Endodermal cell (in vitro differentiated cells): Measurements from ENCODE around the gene RAPSN. TPM values are rescaled to one million over a fixed set of nuclear protein-coding genes. Genes with fewer than 3 reads are reported as not detected.

ENCODE experiments used
- DNase-seq: peaks from one replicate; pipeline ENCODE4 v3.0.0-alpha.2; 2017
- H3K27ac ChIP-seq: 2 replicates; pipeline ENCODE4 v1.5.1; 2013; ENCODE audit warnings: mild to moderate bottlenecking, low read depth, low read length, moderate library complexity
- H3K27me3 ChIP-seq: 2 replicates; pipeline ENCODE4 v1.6.1; 2013; ENCODE audit warnings: mild to moderate bottlenecking, low read length, moderate library complexity; ENCODE audit not compliant: insufficient read depth, control insufficient read depth, poor library complexity, severe bottlenecking
- H3K36me3 ChIP-seq: 2 replicates; pipeline ENCODE4 v1.7.0; 2013; ENCODE audit warnings: mild to moderate bottlenecking, low read length, moderate library complexity; ENCODE audit not compliant: control insufficient read depth, insufficient read depth
- H3K4me1 ChIP-seq: one replicate; pipeline ENCODE4 v1.7.0; 2013; ENCODE audit warnings: low read length; ENCODE audit not compliant: control insufficient read depth, insufficient read depth
- H3K4me3 ChIP-seq: 2 replicates; pipeline ENCODE4 v1.5.1; 2013; ENCODE audit warnings: mild to moderate bottlenecking, low read length, moderate library complexity
- H3K9ac ChIP-seq: 2 replicates; pipeline ENCODE4 v1.6.1; 2013; ENCODE audit warnings: mild to moderate bottlenecking, low read length, moderate library complexity; ENCODE audit not compliant: poor library complexity, severe bottlenecking; ENCODE audit errors: extremely low read depth
- H3K9me3 ChIP-seq: 2 replicates; pipeline ENCODE4 v1.6.1; 2013; ENCODE audit warnings: mild to moderate bottlenecking, low read length, moderate library complexity; ENCODE audit not compliant: control insufficient read depth
- H3K27ac Mint-ChIP-seq: 2 replicates; pipeline ENCODE4 v1.8.0; 2020; ENCODE audit warnings: mixed read lengths
- H3K27me3 Mint-ChIP-seq: 2 replicates; pipeline ENCODE4 v1.8.0; 2021; ENCODE audit warnings: mild to moderate bottlenecking, mixed read lengths; ENCODE audit not compliant: insufficient read depth
- H3K36me3 Mint-ChIP-seq: 2 replicates; pipeline ENCODE4 v1.8.0; 2020; ENCODE audit warnings: low read depth, mixed read lengths
- H3K4me1 Mint-ChIP-seq: 2 replicates; pipeline ENCODE4 v1.8.0; 2020; ENCODE audit warnings: mixed read lengths
- H3K4me3 Mint-ChIP-seq: 2 replicates; pipeline ENCODE4 v1.8.0; 2020; ENCODE audit warnings: mild to moderate bottlenecking, moderate library complexity, mixed read lengths
- H3K9me3 Mint-ChIP-seq: 2 replicates; pipeline ENCODE4 v1.8.0; 2020; ENCODE audit warnings: mild to moderate bottlenecking, mixed read lengths
- WGBS, 2 experiments: methylation state at CpG; one replicate each; pipeline versions ENCODE4 v1.1.5 to v1.1.7; 2013; ENCODE audit warnings: missing lambda C conversion rate in 2 of 2, mixed read lengths in 1 of 2; ENCODE audit not compliant: insufficient coverage in 1 of 2, insufficient read length in 1 of 2; 5-methylcytosine and 5-hydroxymethylcytosine counted together
- total RNA-seq, 2 donors: library from RNA; stranded (reverse); fragmentation: NEBNext Ultra II Directional in 1 of 2; extraction: Animal tissue kit (Norgen Biotek cat#: 25700) in 1 of 2; gene quantifications; 2 replicates in 1 of 2; 3 replicates in 1 of 2; pipeline ENCODE4 v1.2.1, GENCODE V29; 2021
- TF ChIP-seq, protein P1 (sequence below): fragments of 200-600 bp; sonication (generic); conservative IDR thresholded peaks from 2 replicates; pipeline ENCODE4 v1.5.0; 2021; ENCODE audit warnings: antibody characterized with exemption, mild to moderate bottlenecking

Gene RAPSN
- total RNA-seq, 2 donors from 2014 or later, result 0.40 to 0.64 TPM

DNA sequence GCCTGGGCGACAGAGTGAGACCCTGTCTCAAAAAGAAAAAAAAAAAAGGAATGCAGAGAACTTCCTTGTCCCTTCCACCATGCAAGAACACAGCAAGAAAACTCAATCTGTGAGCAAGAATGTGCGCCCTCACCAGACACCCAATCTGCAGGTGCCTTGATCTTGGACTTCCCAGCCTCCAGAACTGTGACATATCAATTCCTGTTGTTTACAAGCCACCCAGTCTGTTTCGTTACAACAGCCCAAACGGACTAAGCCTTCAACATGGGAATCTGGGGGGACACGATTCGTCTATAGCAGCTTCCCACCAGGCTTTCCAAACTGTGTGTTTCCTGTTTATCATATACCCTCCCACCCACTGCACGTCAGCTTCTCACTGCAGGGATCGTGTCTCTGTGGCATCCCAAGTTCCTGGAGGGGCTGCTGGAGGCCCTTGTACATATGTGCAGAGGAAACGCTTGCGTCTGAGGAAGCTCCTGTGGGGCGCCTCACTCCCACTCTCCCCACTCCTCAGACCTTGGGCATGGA, 11.7 kb downstream of the RAPSN start:
- TF ChIP-seq, protein P1, sequence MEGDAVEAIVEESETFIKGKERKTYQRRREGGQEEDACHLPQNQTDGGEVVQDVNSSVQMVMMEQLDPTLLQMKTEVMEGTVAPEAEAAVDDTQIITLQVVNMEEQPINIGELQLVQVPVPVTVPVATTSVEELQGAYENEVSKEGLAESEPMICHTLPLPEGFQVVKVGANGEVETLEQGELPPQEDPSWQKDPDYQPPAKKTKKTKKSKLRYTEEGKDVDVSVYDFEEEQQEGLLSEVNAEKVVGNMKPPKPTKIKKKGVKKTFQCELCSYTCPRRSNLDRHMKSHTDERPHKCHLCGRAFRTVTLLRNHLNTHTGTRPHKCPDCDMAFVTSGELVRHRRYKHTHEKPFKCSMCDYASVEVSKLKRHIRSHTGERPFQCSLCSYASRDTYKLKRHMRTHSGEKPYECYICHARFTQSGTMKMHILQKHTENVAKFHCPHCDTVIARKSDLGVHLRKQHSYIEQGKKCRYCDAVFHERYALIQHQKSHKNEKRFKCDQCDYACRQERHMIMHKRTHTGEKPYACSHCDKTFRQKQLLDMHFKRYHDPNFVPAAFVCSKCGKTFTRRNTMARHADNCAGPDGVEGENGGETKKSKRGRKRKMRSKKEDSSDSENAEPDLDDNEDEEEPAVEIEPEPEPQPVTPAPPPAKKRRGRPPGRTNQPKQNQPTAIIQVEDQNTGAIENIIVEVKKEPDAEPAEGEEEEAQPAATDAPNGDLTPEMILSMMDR, result no peak
- Histone ChIP-seq H3K27me3 (no peaks in the 10 kb centered on the region), H3K9me3 (no peaks in the 10 kb centered on the region), H3K36me3 (no peaks in the 10 kb centered on the region), H3K4me1 (no peaks in the 10 kb centered on the region), H3K4me3 (no peak overlapping the region), H3K9ac (no peak overlapping the region), H3K27ac (no peak overlapping the region)
- DNase-seq, result no peak
- H3K4me1 Mint-ChIP-seq, result no peaks in the 10 kb centered on the region
- no peak overlapping the region for H3K27ac Mint-ChIP-seq
- WGBS, 2 experiments, result 91 to 92% methylated on average over 4 to 11 of the region's 11 CpGs
- peaks cover 2% of the 10 kb centered on the region for H3K36me3 Mint-ChIP-seq
- H3K4me3 Mint-ChIP-seq, result no peak overlapping the region
- no peaks in the 10 kb centered on the region for H3K27me3 Mint-ChIP-seq
- H3K9me3 Mint-ChIP-seq, result peaks cover 3% of the 10 kb centered on the region

DNA sequence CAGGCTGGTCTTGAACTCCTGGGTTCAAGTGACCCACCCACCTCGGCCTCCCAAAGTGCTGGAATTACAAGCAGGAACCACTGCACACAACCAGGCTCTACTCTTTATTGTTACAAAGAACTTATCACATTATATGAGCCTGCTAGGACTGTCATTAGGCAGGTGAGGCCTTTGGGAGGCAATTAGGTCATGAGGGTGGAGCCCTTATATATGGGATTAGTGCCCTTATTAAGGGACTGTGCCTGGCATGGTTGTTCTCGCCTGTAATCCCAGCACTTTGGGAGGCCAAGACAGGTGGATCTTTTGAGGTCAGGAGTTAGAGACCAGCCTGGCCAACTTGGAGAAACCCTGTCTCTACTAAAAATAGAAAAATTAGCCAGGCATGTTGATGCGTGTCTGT, 12.2 kb downstream of the RAPSN start:
- no peak overlapping the region for H3K4me3 Mint-ChIP-seq
- H3K27ac Mint-ChIP-seq, result no peak overlapping the region
- no peaks in the 10 kb centered on the region for H3K27me3 Mint-ChIP-seq
- 72 to 89% methylated on average over 2 to 3 of the region's 3 CpGs for WGBS, 2 experiments
- Histone ChIP-seq H3K36me3 (no peaks in the 10 kb centered on the region), H3K27ac (no peak overlapping the region), H3K9me3 (no peaks in the 10 kb centered on the region), H3K27me3 (no peaks in the 10 kb centered on the region), H3K4me3 (no peak overlapping the region), H3K4me1 (no peaks in the 10 kb centered on the region), H3K9ac (no peak overlapping the region)
- no peaks in the 10 kb centered on the region for H3K4me1 Mint-ChIP-seq
- H3K9me3 Mint-ChIP-seq, result peaks cover 3% of the 10 kb centered on the region
- DNase-seq, result no peak
- TF ChIP-seq, protein P1, result no peak
- peaks cover 2% of the 10 kb centered on the region for H3K36me3 Mint-ChIP-seq

DNA sequence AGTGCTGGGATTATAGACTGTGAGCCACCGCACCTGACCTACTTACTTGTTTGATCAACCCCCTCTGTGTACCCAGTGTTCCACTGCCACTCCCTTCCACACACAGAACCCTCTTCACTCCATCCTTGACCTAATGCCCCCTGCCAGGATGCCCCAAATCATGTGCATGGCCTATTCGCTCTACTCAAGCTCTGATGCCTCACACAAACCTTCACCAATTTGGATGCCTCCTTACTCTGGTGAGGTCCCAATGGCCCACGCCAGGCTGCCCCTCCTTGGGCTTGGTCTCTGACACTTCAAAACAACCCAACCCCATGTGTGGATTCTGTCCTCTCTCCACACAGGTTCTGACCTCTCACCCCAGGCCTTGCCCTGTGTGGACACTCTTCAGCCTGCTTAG, 13.2 kb downstream of the RAPSN start:
- H3K9ac ChIP-seq, result no peak overlapping the region
- no peak overlapping the region for H3K4me3 Mint-ChIP-seq
- H3K27ac Mint-ChIP-seq, result no peak overlapping the region
- no peak for DNase-seq
- WGBS, 2 experiments, result 95 to 100% methylated on average over 1 to 3 of the region's 3 CpGs
- no peaks in the 10 kb centered on the region for H3K36me3 ChIP-seq
- H3K9me3 Mint-ChIP-seq, result peaks cover 3% of the 10 kb centered on the region
- no peaks in the 10 kb centered on the region for H3K4me1 Mint-ChIP-seq
- no peaks in the 10 kb centered on the region for H3K9me3 ChIP-seq
- H3K27me3 Mint-ChIP-seq, result no peaks in the 10 kb centered on the region
- no peak overlapping the region for H3K4me3 ChIP-seq
- no peaks in the 10 kb centered on the region for H3K4me1 ChIP-seq
- H3K27me3 ChIP-seq, result no peaks in the 10 kb centered on the region
- TF ChIP-seq, protein P1, result no peak
- no peak overlapping the region for H3K27ac ChIP-seq
- peaks cover 2% of the 10 kb centered on the region for H3K36me3 Mint-ChIP-seq
